OCI-LY3 (cell line): ENCODE data around the gene GCK.

ENCODE experiments used
- CTCF ChIP-seq: fragments of 200-600, 300-600 bp; sonication (generic); IDR thresholded peaks from 2 replicates; pipeline ENCODE4 v1.5.1; 2014; ENCODE audit warnings: antibody characterized with exemption, low read length, low read depth
- EZH2phosphoT487 ChIP-seq: fragments of 200-600 bp; shearing (Covaris generic); IDR thresholded peaks from 2 replicates; pipeline ENCODE4 v1.6.1; 2018; ENCODE audit warnings: antibody characterized with exemption, mixed run types, low read depth

- no peak for TF ChIP-seq CTCF
- no peak for TF ChIP-seq EZH2phosphoT487
Observed at GRCh38 chr7:44226396-44226753, 37.1 kb upstream of the GCK start.
